ENCODE results near the gene IL4. TPM values are rescaled to one million over a fixed set of nuclear protein-coding genes. Genes with fewer than 3 reads are reported as not detected.

IL4 gene
- total RNA-seq, 2 experiments from 2014 or later: not detected

DNA sequence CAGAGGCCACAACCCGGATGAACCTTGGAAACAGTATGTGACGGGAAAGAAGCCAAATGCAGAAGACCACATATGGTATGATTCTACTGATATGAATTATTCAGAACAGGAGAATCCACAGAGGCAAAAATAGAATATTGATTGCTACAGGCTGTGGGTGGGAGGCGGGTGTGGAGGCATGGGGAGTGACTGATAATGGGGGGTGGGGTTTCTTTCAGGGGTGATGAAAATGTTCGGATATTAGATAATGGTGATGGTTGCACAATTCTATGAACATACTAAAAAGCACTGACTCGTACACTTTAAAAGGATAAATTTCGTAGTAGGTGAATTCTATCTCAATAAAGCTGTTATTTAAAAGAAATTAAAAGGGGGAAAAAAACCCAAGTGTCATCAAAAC lies 10.7 kb downstream of the IL4 start:
- Histone ChIP-seq H3K9me3 (ENCODE audit: control insufficient read depth in 1 of 2, insufficient read depth in 1 of 2, low read length in 2 of 2) (no peaks in the 10 kb centered on the region), H3K4me3 (ENCODE audit: low read length) (no peak overlapping the region), H3K36me3 (ENCODE audit: insufficient read depth, low read length) (no peaks in the 10 kb centered on the region), H3K4me1 (ENCODE audit: insufficient read depth, low read length) (peaks cover 13% of the 10 kb centered on the region), H3K27ac (ENCODE audit: low read depth in 1 of 2, low read length in 2 of 2) (no peak overlapping the region), H3K27me3 (ENCODE audit: control insufficient read depth in 1 of 2, insufficient read depth in 2 of 2, low read length in 2 of 2) (no peaks in the 10 kb centered on the region)
- ChIA-PET POLR2A (no interaction called here), CTCF (no interaction called here)
- Mint-ChIP-seq H3K4me3 (no peak overlapping the region), H3K9me3 (no peaks in the 10 kb centered on the region), H3K4me1 (ENCODE audit: low read depth) (peaks cover 19% of the 10 kb centered on the region), H3K27me3 (no peaks in the 10 kb centered on the region), H3K27ac (no peak overlapping the region), H3K36me3 (ENCODE audit: low read depth) (no peaks in the 10 kb centered on the region)
- intact Hi-C loops (cut with DNase I, micrococcal nuclease): no loop called here
- no peak for DNase-seq
- no peak for ATAC-seq (ENCODE audit: poor library complexity)
- TF ChIP-seq, protein P1, sequence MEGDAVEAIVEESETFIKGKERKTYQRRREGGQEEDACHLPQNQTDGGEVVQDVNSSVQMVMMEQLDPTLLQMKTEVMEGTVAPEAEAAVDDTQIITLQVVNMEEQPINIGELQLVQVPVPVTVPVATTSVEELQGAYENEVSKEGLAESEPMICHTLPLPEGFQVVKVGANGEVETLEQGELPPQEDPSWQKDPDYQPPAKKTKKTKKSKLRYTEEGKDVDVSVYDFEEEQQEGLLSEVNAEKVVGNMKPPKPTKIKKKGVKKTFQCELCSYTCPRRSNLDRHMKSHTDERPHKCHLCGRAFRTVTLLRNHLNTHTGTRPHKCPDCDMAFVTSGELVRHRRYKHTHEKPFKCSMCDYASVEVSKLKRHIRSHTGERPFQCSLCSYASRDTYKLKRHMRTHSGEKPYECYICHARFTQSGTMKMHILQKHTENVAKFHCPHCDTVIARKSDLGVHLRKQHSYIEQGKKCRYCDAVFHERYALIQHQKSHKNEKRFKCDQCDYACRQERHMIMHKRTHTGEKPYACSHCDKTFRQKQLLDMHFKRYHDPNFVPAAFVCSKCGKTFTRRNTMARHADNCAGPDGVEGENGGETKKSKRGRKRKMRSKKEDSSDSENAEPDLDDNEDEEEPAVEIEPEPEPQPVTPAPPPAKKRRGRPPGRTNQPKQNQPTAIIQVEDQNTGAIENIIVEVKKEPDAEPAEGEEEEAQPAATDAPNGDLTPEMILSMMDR (IDR thresholded peaks at IDR 0.05): no peak

DNA sequence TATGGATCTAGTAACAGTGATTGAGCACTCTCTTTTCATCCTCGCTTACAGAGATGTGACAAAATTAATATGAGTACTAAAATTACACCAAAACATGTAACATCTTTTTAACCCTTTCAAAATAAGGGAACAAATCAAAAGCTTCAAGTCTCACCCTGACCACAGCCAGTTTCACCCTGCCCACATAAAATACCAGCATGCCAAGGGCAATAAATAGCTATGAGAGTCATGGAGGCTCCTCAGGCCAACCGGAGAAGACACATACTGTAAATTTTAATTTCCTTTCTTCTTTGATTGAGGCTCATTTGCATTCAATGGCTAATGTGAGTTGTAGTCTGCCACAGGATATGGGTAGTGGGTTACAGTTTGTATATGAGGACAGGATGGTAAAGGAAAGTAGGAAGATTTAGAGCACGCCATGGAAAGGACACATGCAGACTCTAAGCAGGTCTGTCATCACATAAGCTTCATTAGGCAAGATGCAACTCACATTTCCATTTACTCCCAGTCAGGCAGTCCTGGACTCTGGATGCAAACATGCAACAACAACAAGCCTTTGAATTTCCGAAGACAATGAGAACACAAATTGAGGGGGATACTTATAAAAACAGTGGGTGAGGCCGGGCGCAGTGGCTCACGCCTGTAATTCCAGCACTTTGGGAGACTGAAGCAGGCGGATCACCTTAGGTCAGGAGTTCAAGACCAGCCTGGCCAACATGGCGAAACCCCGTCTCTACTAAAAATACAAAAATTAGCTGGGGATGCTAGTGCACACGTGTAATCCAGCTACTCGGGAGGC lies 11.3 kb downstream of the IL4 start:
- Histone ChIP-seq H3K4me3 (ENCODE audit: low read length) (no peak overlapping the region), H3K27ac (ENCODE audit: low read depth in 1 of 2, low read length in 2 of 2) (no peak overlapping the region), H3K27me3 (ENCODE audit: control insufficient read depth in 1 of 2, insufficient read depth in 2 of 2, low read length in 2 of 2) (no peaks in the 10 kb centered on the region), H3K36me3 (ENCODE audit: insufficient read depth, low read length) (no peaks in the 10 kb centered on the region), H3K9me3 (ENCODE audit: control insufficient read depth in 1 of 2, insufficient read depth in 1 of 2, low read length in 2 of 2) (no peaks in the 10 kb centered on the region), H3K4me1 (ENCODE audit: insufficient read depth, low read length) (peaks cover 13% of the 10 kb centered on the region)
- H3K27me3 Mint-ChIP-seq: no peaks in the 10 kb centered on the region
- peaks cover 20% of the 10 kb centered on the region for H3K4me1 Mint-ChIP-seq (ENCODE audit: low read depth)
- no peaks in the 10 kb centered on the region for H3K36me3 Mint-ChIP-seq (ENCODE audit: low read depth)
- H3K27ac Mint-ChIP-seq: no peak overlapping the region
- DNase-seq: no peak
- TF ChIP-seq, protein P1 (IDR thresholded peaks at IDR 0.05): no peak
- CTCF ChIA-PET: no interaction called here
- intact Hi-C loops (cut with DNase I, micrococcal nuclease): loop anchor here in 1 of 2 experiments (5.0 kb wide), 1 partner anchor 613 kb away; the partner anchor contains the start of gene CSF2
- POLR2A ChIA-PET: no interaction called here
- H3K9me3 Mint-ChIP-seq: no peaks in the 10 kb centered on the region
- ATAC-seq (ENCODE audit: poor library complexity): no peak
- no peak overlapping the region for H3K4me3 Mint-ChIP-seq

DNA sequence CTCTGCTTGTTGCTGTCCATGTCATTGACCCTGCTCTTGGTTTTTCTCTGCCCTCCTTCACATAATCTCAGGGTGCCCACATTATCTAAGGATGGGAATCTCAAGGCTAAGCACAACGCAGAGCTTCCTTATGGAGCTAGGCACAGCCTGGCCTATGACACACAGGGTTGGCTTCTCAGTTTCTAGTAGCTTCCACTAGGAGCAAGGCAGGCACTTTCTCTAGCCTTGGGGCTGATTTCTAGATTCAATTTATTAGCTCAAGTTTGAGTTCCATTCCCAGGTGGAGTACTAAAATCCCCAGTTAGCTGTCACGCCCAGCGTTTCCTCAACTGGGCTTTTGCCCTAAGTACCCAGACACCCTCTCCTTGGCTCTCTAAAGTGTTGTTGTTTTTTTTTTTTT lies 12.4 kb downstream of the IL4 start:
- Histone ChIP-seq H3K4me3 (ENCODE audit: low read length) (no peak overlapping the region), H3K9me3 (ENCODE audit: control insufficient read depth in 1 of 2, insufficient read depth in 1 of 2, low read length in 2 of 2) (no peaks in the 10 kb centered on the region), H3K36me3 (ENCODE audit: insufficient read depth, low read length) (no peaks in the 10 kb centered on the region), H3K27ac (ENCODE audit: low read depth in 1 of 2, low read length in 2 of 2) (no peak overlapping the region), H3K4me1 (ENCODE audit: insufficient read depth, low read length) (peaks cover 13% of the 10 kb centered on the region), H3K27me3 (ENCODE audit: control insufficient read depth in 1 of 2, insufficient read depth in 2 of 2, low read length in 2 of 2) (no peaks in the 10 kb centered on the region)
- peaks cover 20% of the 10 kb centered on the region for H3K4me1 Mint-ChIP-seq (ENCODE audit: low read depth)
- H3K27ac Mint-ChIP-seq: no peak overlapping the region
- H3K27me3 Mint-ChIP-seq: no peaks in the 10 kb centered on the region
- H3K4me3 Mint-ChIP-seq: no peak overlapping the region
- TF ChIP-seq, protein P1 (IDR thresholded peaks at IDR 0.05): no peak
- no peaks in the 10 kb centered on the region for H3K36me3 Mint-ChIP-seq (ENCODE audit: low read depth)
- DNase-seq: no peak
- ATAC-seq (ENCODE audit: poor library complexity): no peak
- POLR2A ChIA-PET: interaction anchor here (0.6 kb wide), 1 partner anchor 332 kb away, joined by 3 read pairs; no protein-coding TSS in a partner anchor
- CTCF ChIA-PET: no interaction called here
- no peaks in the 10 kb centered on the region for H3K9me3 Mint-ChIP-seq
- intact Hi-C loops (cut with DNase I, micrococcal nuclease): loop anchor here in 1 of 2 experiments (5.0 kb wide), 1 partner anchor 614 kb away; the partner anchor contains the start of gene CSF2
